ENCODE results near the gene AP3M1. TPM values are rescaled to one million over a fixed set of nuclear protein-coding genes. Genes with fewer than 3 reads are reported as not detected.

AP3M1 gene
- total RNA-seq, 1 experiment from 2014 or later = 68.3 TPM

DNA sequence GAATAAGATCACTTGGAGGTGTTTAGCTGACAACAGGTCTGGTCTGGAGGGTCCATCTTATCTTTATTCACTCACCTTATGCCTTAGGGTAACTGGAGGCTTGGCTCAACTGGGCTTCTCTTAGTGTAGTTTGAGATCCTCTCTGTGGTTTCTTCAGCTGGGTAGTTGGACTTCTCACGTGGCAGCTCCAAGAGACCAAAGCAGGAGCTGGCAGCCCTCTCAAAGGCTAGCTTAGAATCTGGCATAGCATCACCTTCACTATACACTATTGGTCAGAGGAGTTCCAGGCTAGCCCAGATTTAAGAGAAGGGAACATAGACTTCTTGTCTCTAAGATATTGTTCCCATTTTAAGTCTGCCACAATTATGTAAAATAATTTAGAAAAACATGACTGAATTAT is 16.8 kb upstream of the AP3M1 start:
- Histone ChIP-seq H3K4me1 (ENCODE audit: insufficient read depth, low read length, poor library complexity, severe bottlenecking) (peaks cover 12% of the 10 kb centered on the region), H3K4me3 (ENCODE audit: low read depth, low read length, poor library complexity, severe bottlenecking) (no peak overlapping the region), H3K9me3 (ENCODE audit: low read depth, low read length, poor library complexity, severe bottlenecking) (no peaks in the 10 kb centered on the region), H3K27ac (ENCODE audit: low read depth, low read length, poor library complexity, severe bottlenecking) (no peak overlapping the region), H3K36me3 (ENCODE audit: insufficient read depth, low read length, poor library complexity, severe bottlenecking) (no peaks in the 10 kb centered on the region), H3K27me3 (replicated peaks; ENCODE audit: insufficient read depth, low read depth, low read length, poor library complexity) (no peaks in the 10 kb centered on the region)
- TF ChIP-seq, protein P1, sequence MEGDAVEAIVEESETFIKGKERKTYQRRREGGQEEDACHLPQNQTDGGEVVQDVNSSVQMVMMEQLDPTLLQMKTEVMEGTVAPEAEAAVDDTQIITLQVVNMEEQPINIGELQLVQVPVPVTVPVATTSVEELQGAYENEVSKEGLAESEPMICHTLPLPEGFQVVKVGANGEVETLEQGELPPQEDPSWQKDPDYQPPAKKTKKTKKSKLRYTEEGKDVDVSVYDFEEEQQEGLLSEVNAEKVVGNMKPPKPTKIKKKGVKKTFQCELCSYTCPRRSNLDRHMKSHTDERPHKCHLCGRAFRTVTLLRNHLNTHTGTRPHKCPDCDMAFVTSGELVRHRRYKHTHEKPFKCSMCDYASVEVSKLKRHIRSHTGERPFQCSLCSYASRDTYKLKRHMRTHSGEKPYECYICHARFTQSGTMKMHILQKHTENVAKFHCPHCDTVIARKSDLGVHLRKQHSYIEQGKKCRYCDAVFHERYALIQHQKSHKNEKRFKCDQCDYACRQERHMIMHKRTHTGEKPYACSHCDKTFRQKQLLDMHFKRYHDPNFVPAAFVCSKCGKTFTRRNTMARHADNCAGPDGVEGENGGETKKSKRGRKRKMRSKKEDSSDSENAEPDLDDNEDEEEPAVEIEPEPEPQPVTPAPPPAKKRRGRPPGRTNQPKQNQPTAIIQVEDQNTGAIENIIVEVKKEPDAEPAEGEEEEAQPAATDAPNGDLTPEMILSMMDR (conservative IDR thresholded peaks at IDR 0.05; ENCODE audit: low read depth, low read length) = no peak
- TF ChIP-seq EZH2 (IDR thresholded peaks at IDR 0.05; ENCODE audit: borderline replicate concordance, low read depth, low read length, poor library complexity, severe bottlenecking) = no peak
- CTCF ChIA-PET = no interaction called here
- POLR2A ChIA-PET (ENCODE audit: low non-redundant PET) = no interaction called here
- no TSS peak for BruUV-seq (replicated peaks)
- DNase-seq (ENCODE audit: low spot score) = no peak
- intact Hi-C loops (cut with micrococcal nuclease; ENCODE audit: unreplicated experiment) = no loop called here

DNA sequence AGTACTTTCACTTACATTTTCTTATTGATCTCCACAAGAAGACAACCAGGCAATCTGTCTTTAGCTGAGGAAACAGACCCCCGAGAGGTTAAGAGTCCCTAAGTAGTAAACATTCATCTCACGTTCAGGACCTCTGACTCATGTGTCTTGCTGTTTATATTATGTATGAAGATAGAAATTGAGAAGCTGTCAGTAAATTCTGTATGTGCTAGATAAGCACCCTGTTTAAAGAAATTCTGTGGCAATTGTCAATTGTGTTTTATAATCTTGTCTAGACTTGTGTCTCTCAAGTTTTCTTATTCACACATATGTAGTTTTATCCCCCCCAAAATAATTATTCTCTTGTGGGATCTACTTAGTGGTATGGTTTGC is 14.9 kb upstream of the AP3M1 start:
- Histone ChIP-seq H3K27ac (ENCODE audit: low read depth, low read length, poor library complexity, severe bottlenecking) (no peak overlapping the region), H3K27me3 (replicated peaks; ENCODE audit: insufficient read depth, low read depth, low read length, poor library complexity) (no peaks in the 10 kb centered on the region), H3K4me1 (ENCODE audit: insufficient read depth, low read length, poor library complexity, severe bottlenecking) (peaks cover 12% of the 10 kb centered on the region), H3K4me3 (ENCODE audit: low read depth, low read length, poor library complexity, severe bottlenecking) (no peak overlapping the region), H3K36me3 (ENCODE audit: insufficient read depth, low read length, poor library complexity, severe bottlenecking) (no peaks in the 10 kb centered on the region), H3K9me3 (ENCODE audit: low read depth, low read length, poor library complexity, severe bottlenecking) (no peaks in the 10 kb centered on the region)
- no TSS peak for BruUV-seq (replicated peaks)
- CTCF ChIA-PET = no interaction called here
- intact Hi-C loops (cut with micrococcal nuclease; ENCODE audit: unreplicated experiment) = no loop called here
- POLR2A ChIA-PET (ENCODE audit: low non-redundant PET) = no interaction called here
- TF ChIP-seq EZH2 (IDR thresholded peaks at IDR 0.05; ENCODE audit: borderline replicate concordance, low read depth, low read length, poor library complexity, severe bottlenecking) = no peak
- TF ChIP-seq, protein P1 (conservative IDR thresholded peaks at IDR 0.05; ENCODE audit: low read depth, low read length) = no peak
- DNase-seq (ENCODE audit: low spot score) = no peak

GRCh38 chr10:74164716-74165529 is 14.3 kb upstream of the AP3M1 start:
- intact Hi-C loops (cut with micrococcal nuclease; ENCODE audit: unreplicated experiment) = no loop called here
- Histone ChIP-seq H3K27ac (ENCODE audit: low read depth, low read length, poor library complexity, severe bottlenecking) (no peak overlapping the region), H3K27me3 (replicated peaks; ENCODE audit: insufficient read depth, low read depth, low read length, poor library complexity) (no peaks in the 10 kb centered on the region), H3K4me3 (ENCODE audit: low read depth, low read length, poor library complexity, severe bottlenecking) (no peak overlapping the region), H3K9me3 (ENCODE audit: low read depth, low read length, poor library complexity, severe bottlenecking) (no peaks in the 10 kb centered on the region), H3K4me1 (ENCODE audit: insufficient read depth, low read length, poor library complexity, severe bottlenecking) (peaks cover 12% of the 10 kb centered on the region), H3K36me3 (ENCODE audit: insufficient read depth, low read length, poor library complexity, severe bottlenecking) (no peaks in the 10 kb centered on the region)
- TF ChIP-seq, protein P1 (conservative IDR thresholded peaks at IDR 0.05; ENCODE audit: low read depth, low read length) = no peak
- TF ChIP-seq EZH2 (IDR thresholded peaks at IDR 0.05; ENCODE audit: borderline replicate concordance, low read depth, low read length, poor library complexity, severe bottlenecking) = no peak
- CTCF ChIA-PET = no interaction called here
- POLR2A ChIA-PET (ENCODE audit: low non-redundant PET) = no interaction called here
- BruUV-seq (replicated peaks) = no TSS peak
- DNase-seq (ENCODE audit: low spot score) = no peak

All from A673 (cell line).